ENCODE data around the gene ABLIM3.

DNA sequence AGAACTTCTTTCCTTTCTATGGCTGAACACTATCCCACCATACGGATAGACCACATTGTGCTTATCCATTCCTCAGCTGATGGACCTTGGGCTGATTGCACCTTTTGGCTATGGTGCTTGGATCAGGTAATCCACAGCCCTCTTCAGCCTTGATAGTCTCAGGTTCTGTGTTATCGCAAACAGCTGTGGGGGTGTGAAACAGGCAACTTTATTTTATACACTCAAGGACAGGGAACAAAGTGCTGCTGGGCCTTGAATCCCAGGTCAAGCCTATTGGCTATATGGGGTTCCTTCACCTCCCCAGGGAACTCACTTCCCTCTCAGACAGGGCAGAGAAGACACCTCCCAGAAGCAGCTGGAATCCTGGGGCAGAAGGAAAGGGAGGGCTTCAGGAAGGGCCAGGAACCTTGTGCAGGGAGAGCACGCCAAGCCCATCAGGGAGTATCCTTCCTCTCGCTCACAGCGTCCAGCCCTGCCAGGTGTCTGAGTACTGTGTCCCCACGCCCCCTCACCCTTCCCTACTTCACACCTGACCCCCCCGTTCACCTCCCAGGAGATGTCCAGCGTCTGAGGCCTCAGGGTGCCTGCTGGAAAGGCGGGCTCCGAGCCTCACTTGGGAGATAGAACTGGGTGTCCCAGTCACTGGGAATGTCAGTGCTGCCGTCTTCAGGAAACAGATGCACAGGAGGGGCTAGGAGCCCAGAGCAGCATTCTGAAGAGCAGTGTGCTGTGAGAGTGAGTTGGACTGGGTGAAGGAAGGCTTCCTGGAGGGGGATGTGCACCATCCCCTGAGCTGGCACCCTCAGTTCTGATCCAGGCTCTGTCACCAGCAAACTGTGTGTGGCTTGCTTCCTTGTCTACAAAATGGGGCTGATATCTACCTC, 163.1 kb downstream of the ABLIM3 start:
- TF ChIP-seq, protein P1, sequence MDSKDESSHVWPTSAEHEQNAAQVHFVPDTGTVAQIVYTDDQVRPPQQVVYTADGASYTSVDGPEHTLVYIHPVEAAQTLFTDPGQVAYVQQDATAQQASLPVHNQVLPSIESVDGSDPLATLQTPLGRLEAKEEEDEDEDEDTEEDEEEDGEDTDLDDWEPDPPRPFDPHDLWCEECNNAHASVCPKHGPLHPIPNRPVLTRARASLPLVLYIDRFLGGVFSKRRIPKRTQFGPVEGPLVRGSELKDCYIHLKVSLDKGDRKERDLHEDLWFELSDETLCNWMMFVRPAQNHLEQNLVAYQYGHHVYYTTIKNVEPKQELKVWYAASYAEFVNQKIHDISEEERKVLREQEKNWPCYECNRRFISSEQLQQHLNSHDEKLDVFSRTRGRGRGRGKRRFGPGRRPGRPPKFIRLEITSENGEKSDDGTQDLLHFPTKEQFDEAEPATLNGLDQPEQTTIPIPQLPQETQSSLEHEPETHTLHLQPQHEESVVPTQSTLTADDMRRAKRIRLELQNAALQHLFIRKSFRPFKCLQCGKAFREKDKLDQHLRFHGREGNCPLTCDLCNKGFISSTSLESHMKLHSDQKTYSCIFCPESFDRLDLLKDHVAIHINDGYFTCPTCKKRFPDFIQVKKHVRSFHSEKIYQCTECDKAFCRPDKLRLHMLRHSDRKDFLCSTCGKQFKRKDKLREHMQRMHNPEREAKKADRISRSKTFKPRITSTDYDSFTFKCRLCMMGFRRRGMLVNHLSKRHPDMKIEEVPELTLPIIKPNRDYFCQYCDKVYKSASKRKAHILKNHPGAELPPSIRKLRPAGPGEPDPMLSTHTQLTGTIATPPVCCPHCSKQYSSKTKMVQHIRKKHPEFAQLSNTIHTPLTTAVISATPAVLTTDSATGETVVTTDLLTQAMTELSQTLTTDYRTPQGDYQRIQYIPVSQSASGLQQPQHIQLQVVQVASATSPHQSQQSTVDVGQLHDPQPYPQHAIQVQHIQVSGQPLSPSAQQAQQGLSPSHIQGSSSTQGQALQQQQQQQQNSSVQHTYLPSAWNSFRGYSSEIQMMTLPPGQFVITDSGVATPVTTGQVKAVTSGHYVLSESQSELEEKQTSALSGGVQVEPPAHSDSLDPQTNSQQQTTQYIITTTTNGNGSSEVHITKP (CRISPR knock-in tag; IDR thresholded peaks at IDR 0.05; ENCODE audit: low read depth): no peak
- TF ChIP-seq NFYC (CRISPR knock-in tag; IDR thresholded peaks at IDR 0.05) (no peak), KLF16 (CRISPR knock-in tag; IDR thresholded peaks at IDR 0.05) (no peak), TBP (CRISPR knock-in tag; IDR thresholded peaks at IDR 0.05) (no peak), MXI1 (IDR thresholded peaks at IDR 0.05; ENCODE audit: borderline replicate concordance, low read depth, low read length) (no peak)
- TF ChIP-seq, protein P2, sequence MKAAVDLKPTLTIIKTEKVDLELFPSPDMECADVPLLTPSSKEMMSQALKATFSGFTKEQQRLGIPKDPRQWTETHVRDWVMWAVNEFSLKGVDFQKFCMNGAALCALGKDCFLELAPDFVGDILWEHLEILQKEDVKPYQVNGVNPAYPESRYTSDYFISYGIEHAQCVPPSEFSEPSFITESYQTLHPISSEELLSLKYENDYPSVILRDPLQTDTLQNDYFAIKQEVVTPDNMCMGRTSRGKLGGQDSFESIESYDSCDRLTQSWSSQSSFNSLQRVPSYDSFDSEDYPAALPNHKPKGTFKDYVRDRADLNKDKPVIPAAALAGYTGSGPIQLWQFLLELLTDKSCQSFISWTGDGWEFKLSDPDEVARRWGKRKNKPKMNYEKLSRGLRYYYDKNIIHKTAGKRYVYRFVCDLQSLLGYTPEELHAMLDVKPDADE (CRISPR knock-in tag; IDR thresholded peaks at IDR 0.05): no peak
